Cardiac fibroblast (primary cell): ENCODE results near the gene UTY.
A peak's percentile ranks its signal among the peaks of the same experiment; 100 is the strongest.

ENCODE experiments used
- DNase-seq, 2 donors: peaks; one replicate each; pipeline versions ENCODE4 v3.0.0 to v3.0.0-alpha.2; 2010; ENCODE audit warnings: low read depth in 2 of 2
- H3K4me3 ChIP-seq, 2 donors: replicated peaks in 1 of 2; 1 replicate in 1 of 2; 2 replicates in 1 of 2; pipeline ENCODE4 v1.5.1; 2011; ENCODE audit warnings: low read depth in 2 of 2, low read length in 2 of 2, mild to moderate bottlenecking in 2 of 2, moderate library complexity in 1 of 2
- TF ChIP-seq, protein P1 (sequence below): IDR thresholded peaks from one replicate; pipeline ENCODE4 v1.5.1; 2011; ENCODE audit warnings: low read depth, mild to moderate bottlenecking, low read length, inconsistent platforms

The UTY gene

DNA sequence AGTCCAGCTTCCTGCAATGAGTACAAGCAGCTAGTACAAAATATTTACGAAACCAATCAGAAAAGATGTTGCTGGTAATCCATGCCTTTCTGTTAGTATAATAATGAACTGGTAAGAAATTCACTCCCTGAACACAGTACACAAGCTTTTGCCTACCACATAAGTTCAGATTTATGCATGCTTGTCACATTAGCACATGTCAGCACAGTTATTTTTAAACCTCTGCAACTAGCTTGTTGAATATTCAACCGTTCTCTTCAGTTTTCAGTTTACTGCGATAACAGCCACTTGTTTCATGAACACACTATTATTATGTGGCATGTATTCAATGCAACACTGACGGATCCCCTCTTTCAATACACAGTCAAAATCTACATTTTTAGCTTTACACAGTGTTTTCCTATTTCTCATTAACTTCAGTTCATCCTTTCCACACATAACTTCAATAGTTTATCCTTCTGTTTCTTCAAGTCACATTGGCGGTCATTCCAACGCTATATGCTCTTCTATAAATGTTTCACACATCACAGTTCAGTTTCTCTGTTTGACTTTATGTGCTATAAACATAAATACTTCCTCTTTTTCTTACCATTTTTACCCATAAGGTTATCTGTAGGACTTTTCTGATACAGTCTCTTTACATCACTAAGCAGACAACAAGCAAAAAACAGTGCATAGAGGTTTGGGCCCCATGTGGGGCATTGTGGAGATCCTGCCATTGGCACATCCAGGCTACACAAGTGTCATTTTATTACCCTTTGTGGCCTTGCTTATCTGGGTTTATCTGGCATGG is 62.8 kb downstream of the UTY start:
- DNase-seq: no peak
- TF ChIP-seq, protein P1, sequence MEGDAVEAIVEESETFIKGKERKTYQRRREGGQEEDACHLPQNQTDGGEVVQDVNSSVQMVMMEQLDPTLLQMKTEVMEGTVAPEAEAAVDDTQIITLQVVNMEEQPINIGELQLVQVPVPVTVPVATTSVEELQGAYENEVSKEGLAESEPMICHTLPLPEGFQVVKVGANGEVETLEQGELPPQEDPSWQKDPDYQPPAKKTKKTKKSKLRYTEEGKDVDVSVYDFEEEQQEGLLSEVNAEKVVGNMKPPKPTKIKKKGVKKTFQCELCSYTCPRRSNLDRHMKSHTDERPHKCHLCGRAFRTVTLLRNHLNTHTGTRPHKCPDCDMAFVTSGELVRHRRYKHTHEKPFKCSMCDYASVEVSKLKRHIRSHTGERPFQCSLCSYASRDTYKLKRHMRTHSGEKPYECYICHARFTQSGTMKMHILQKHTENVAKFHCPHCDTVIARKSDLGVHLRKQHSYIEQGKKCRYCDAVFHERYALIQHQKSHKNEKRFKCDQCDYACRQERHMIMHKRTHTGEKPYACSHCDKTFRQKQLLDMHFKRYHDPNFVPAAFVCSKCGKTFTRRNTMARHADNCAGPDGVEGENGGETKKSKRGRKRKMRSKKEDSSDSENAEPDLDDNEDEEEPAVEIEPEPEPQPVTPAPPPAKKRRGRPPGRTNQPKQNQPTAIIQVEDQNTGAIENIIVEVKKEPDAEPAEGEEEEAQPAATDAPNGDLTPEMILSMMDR: no peak
- H3K4me3 ChIP-seq: no peak overlapping the region

DNA sequence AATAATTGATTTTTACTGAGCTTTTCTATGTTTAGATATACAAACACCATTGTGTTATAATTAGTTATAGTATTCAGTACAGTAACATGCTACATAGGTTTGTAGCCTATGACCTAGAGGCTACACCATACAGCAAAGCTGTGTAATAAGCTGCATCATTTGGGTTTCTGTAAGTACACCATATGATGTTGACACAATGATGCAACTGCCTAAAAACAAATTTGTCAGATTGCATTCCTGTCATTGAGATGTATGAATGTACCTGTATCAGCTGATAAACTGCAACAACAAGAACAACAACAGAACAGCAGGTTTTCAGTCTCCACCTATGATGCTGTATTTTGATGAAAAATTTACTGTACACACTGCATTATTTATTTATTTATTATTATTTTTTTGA is 64.3 kb downstream of the UTY start:
- DNase-seq: peak in 1 of 2 donors; percentile 8
- no peak overlapping the region for H3K4me3 ChIP-seq

DNA sequence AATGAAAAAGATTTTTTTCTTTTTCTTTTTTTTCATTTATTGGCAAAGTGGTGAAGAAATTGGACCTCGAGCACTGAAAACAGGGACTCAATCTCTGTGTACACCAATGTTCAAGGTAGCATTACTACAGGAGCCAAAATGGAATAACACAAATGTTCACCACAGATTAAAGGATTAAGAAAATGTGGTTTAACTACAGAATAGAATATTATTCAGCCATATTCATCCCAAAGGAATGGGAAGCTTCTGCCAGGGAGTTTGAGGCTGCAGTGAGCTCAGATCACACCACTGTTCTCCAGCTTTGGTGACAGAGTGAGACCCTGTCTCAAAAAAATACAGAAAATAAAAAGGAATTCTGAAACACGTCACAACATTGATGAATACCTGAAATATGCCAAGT is 81.0 kb downstream of the UTY start:
- DNase-seq: no peak

More for the DNA sequence above, 64.3 kb downstream of the UTY start:
- TF ChIP-seq, protein P1: no peak

DNA sequence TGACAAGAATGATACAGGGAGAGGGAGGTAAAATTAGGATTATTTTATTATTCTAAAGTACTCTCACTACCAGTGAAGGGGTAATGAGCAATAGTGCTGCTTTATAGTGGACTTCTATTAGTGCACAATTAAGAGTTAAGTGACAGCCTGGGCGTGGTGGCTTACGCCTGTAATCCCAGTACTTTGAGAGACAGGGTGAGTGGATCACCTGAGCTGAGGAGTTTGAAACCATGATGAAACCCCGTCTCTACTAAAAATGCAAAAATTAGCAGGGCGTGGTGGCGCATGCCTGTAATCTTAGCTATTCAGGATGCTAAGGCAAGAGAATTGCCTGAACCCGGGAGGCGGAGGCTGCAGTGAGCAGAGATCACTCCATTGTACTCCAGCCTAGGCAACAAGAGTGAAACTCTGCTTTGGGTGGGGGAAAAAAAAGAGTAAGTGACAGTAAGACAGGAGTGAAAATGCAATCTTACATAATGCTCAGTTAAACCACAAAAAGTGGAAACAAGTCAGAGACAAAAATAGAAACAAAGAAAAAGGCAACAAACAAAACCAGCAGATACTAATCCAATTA is 98.6 kb downstream of the UTY start:
- TF ChIP-seq, protein P1: no peak
- DNase-seq: no peak
- H3K4me3 ChIP-seq: no peak overlapping the region

More for the DNA sequence above, 81.0 kb downstream of the UTY start:
- TF ChIP-seq, protein P1: no peak
- H3K4me3 ChIP-seq: no peak overlapping the region

DNA sequence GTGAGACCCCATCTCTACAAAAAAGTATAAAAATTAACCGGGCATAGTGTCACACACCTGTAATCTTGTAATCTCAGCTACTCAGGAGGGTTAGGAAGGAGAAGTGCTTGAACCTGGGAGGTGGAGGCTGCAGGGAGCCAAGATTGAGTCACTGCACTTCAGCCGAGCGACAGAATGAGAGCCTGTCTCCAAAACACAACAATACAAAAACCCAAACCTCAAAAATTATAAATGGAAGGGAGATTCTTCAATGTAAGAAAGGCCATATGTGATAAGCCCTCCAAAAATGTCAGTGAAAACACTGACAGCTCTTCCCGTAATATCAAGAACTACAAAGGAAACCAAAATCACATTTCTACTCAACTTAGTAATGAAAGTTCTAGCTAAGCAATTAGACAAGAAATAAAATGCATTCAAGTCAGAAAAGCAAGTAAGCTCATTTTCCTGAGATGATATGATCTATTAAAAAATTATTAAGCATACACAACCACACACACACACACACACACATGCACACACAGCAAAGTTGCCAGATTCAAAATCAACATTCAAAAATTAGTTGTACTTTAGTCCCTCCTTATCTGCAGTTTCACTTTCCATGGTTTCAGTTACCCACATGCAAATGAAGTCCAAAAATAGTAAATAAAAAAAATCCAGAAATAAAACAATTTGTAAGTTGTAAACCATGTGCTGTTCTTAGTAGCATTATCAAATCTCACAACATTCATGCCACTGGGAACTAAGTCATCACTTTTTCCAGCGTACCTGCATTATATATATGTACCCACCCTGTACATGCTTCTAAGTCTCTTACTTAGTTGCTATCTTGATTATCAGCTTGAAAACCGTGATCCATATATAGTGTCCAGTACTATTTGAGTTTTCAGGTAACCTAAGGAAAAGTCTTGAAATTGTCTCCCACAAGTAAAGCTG is 108.7 kb downstream of the UTY start:
- H3K4me3 ChIP-seq: no peak overlapping the region
- peak in 1 of 2 donors; percentile 4 for DNase-seq
- TF ChIP-seq, protein P1: no peak

DNA sequence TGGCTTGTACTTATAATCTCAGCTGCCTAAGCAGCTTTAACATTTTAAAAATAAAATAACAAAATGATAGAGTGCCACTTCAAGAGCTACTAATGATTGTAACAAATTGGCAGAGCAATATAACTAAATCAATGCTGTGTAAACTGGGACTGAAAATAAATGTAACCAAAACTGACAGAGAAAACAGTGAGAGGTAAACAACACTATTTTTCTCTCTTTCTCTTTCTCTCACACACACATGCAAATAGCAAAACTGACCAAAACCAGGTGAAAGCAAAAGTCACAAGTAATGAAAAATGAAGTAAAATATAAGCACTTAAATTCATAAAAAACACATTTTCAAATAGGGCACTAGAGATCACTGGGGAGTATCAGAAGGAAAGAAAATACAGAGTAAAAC is 109.6 kb downstream of the UTY start:
- TF ChIP-seq, protein P1: no peak
- no peak for DNase-seq
- H3K4me3 ChIP-seq: no peak overlapping the region
